Measurements from ENCODE around the gene PROM1. TPM values are rescaled to one million over a fixed set of nuclear protein-coding genes. Genes with fewer than 3 reads are reported as not detected.

PROM1 gene
- total and polyA plus RNA-seq, 2 of the 8 experiments (the other 6 are each of a cell fraction or from before 2014, with no cell fraction given), result 36.0 to 59.7 TPM

- H3K27ac ChIP-seq (ENCODE audit: low read depth, low read length), result no peak overlapping the region
- H4K20me1 ChIP-seq (replicated peaks in 1 of 2; ENCODE audit: control insufficient read depth in 1 of 2, insufficient read depth in 2 of 2, low read length in 2 of 2), result no peaks in the 10 kb centered on the region
- H3K23ac ChIP-seq (ENCODE audit: insufficient read length), result no peak overlapping the region
- H2AK5ac ChIP-seq (ENCODE audit: low read depth, low read length), result peak overlapping the region; percentile 92; the same call in 1 of the 2 replicates
- no peaks in the 10 kb centered on the region for H3K79me2 ChIP-seq (ENCODE audit: control insufficient read depth in 1 of 2, insufficient read depth in 2 of 2, low read length in 2 of 2)
- peak overlapping the region; percentile 41 for H2BK120ac ChIP-seq (replicated peaks; ENCODE audit: low read depth, low read length)
- 0 out of 2 replicates have a peak overlapping the region, but pooled peaks have one; percentile 36 for H2BK15ac ChIP-seq (ENCODE audit: low read length)
- peak overlapping the region; percentile 46; the same call in 1 of the 2 replicates for H2BK5ac ChIP-seq (ENCODE audit: low read depth, low read length)
- peak overlapping the region; percentile 24 for H3K4ac ChIP-seq (replicated peaks; ENCODE audit: insufficient read length, low read depth, low read length)
- H3K4me3 ChIP-seq (ENCODE audit: extremely low read depth in 1 of 4, insufficient read depth in 2 of 4, low read depth in 3 of 4, low read length in 4 of 4), result no peak overlapping the region
- H3K27me3 ChIP-seq (replicated peaks in 1 of 4; ENCODE audit: control insufficient read depth in 3 of 4, extremely low read depth in 1 of 4, insufficient read depth in 3 of 4, low read length in 3 of 4), result no peaks in the 10 kb centered on the region
- CTCF ChIA-PET (ENCODE audit: partially characterized antibody), result interaction anchor here (0.6 to 2.2 kb wide), 4 partner anchors 164 to 173 kb away, joined by 3 to 9 read pairs (median 5); no protein-coding TSS in a partner anchor
- peaks cover 6 to 37% (median 29%) of the 10 kb centered on the region in 4 experiments; a peak in 6 of 7 replicates for H3K4me1 ChIP-seq (replicated peaks in 1 of 4; ENCODE audit: control insufficient read depth in 3 of 4, insufficient read depth in 4 of 4, low read length in 3 of 4)
- POLR2A ChIA-PET (ENCODE audit: partially characterized antibody), result interaction anchor here (0.6 to 3.1 kb wide), 4 partner anchors 13 to 51 kb away, joined by 3 to 12 read pairs (median 4); partner anchors contain the start of gene PROM1
- H2AFZ ChIP-seq (ENCODE audit: low read length), result no peak overlapping the region
- no peak overlapping the region for H4K91ac ChIP-seq (replicated peaks; ENCODE audit: insufficient read length, low read length)
- H2BK20ac ChIP-seq (ENCODE audit: low read length), result peak overlapping the region; percentile 84; the same call in 1 of the 2 replicates
- H3K23me2 ChIP-seq (ENCODE audit: low read depth, low read length), result no peaks in the 10 kb centered on the region
- peak overlapping the region; percentile 5 to 42; a peak in 2 of 4 replicates for H3K4me2 ChIP-seq (ENCODE audit: insufficient read depth in 1 of 2, low read depth in 2 of 2, low read length in 2 of 2)
- FAIRE-seq, result no peak
- no peak overlapping the region for H4K5ac ChIP-seq (ENCODE audit: insufficient read length, low read depth, low read length)
- no peak overlapping the region for H3K14ac ChIP-seq (ENCODE audit: insufficient read length)
- H3K56ac ChIP-seq (replicated peaks; ENCODE audit: insufficient read length, low read depth, low read length), result no peak overlapping the region
- H4K8ac ChIP-seq (ENCODE audit: extremely low read depth, insufficient read depth, low read length), result no peak overlapping the region
- no peak for DNase-seq (ENCODE audit: low read depth in 1 of 2, low spot score in 2 of 2)
- no peak overlapping the region for H3K9ac ChIP-seq (replicated peaks in 1 of 4; ENCODE audit: extremely low read depth in 1 of 4, low read depth in 3 of 4, low read length in 3 of 4)
- 72% methylated on average over 7 of the region's 7 CpGs; no CpG with 5 or more reads in 1 of the 2 experiments for WGBS, 2 experiments (ENCODE audit: extremely low coverage in 1 of 2, insufficient coverage in 1 of 2, insufficient read length in 1 of 2, insufficient replicate concordance in 2 of 2, low coverage in 1 of 2, low lambda C conversion rate in 2 of 2, missing lambda C conversion rate in 1 of 2)
- H3K36me3 ChIP-seq (ENCODE audit: control insufficient read depth in 2 of 4, insufficient read depth in 4 of 4, low read length in 3 of 4), result peaks cover 0 to 1% (median 0%) of the 10 kb centered on the region in 4 experiments; a peak in 1 of 8 replicates
- no peaks in the 10 kb centered on the region for H3K9me3 ChIP-seq (ENCODE audit: insufficient read depth in 2 of 2, low read depth in 1 of 2, low read length in 1 of 2)
- peak overlapping the region; percentile 99 for H2BK12ac ChIP-seq (ENCODE audit: low read depth, low read length)
- peak overlapping the region; percentile 36; the same call in 1 of the 2 replicates for H3K18ac ChIP-seq (ENCODE audit: extremely low read depth, low read length)
- H3K79me1 ChIP-seq (ENCODE audit: low read depth, low read length), result no peaks in the 10 kb centered on the region; the same call in 1 of the 2 replicates
- TF ChIP-seq RFX5 (IDR thresholded peaks at IDR 0.05; ENCODE audit: borderline replicate concordance, low read depth, low read length), result no peak
- TF ChIP-seq PHF8 (conservative IDR thresholded peaks at IDR 0.05; ENCODE audit: low read depth, low read length), result no peak
- no peak for TF ChIP-seq NANOG (IDR thresholded peaks at IDR 0.05; ENCODE audit: insufficient read depth, low read depth, low read length, poor library complexity, severe bottlenecking)
- TF ChIP-seq EGR1 (IDR thresholded peaks at IDR 0.05; ENCODE audit: borderline replicate concordance, low read depth, low read length), result no peak
- TF ChIP-seq CTBP2 (IDR thresholded peaks at IDR 0.05; ENCODE audit: borderline replicate concordance, insufficient read depth, insufficient read length, low read length), result no peak
- no peak for TF ChIP-seq JUN (IDR thresholded peaks at IDR 0.05; ENCODE audit: low read depth, low read length)
- no peak for TF ChIP-seq SUZ12 (IDR thresholded peaks at IDR 0.05; ENCODE audit: low read length)
- TF ChIP-seq RNF2 (IDR thresholded peaks at IDR 0.05; ENCODE audit: borderline replicate concordance, low read depth, low read length, missing control alignments, poor library complexity, severe bottlenecking), result no peak
- no peak for TF ChIP-seq TCF12 (IDR thresholded peaks at IDR 0.05; ENCODE audit: low read depth, low read length)
- TF ChIP-seq CBX5 (IDR thresholded peaks at IDR 0.05; ENCODE audit: low read depth, low read length), result no peak
- no peak for TF ChIP-seq ASH2L (IDR thresholded peaks at IDR 0.05; ENCODE audit: low read length)
- no peak for TF ChIP-seq CEBPB (IDR thresholded peaks at IDR 0.05; ENCODE audit: low read depth, low read length)
- no peak for TF ChIP-seq BCL11A (IDR thresholded peaks at IDR 0.05; ENCODE audit: low read depth in 2 of 2, low read length in 2 of 2)
Observed at GRCh38 chr4:16032396-16032770, 51.4 kb downstream of the PROM1 start.

Data from H1 (cell line).